ENCODE data around the gene KANTR. TPM values are rescaled to one million over a fixed set of nuclear protein-coding genes. Genes with fewer than 3 reads are reported as not detected.
"Not testable (repeated sequence)": the region's sequence is repeated elsewhere in the genome, so short reads cannot be mapped to it uniquely, and the experiment has no call there.

Gene KANTR
- total RNA-seq, 2 experiments from 2014 or later: 11.5 to 11.6 TPM

GRCh38 chrX:53159184-53159583, 65.2 kb downstream of the KANTR start:
- Mint-ChIP-seq H3K4me1 (ENCODE audit: low read depth) (no peaks in the 10 kb centered on the region), H3K4me3 (no peak overlapping the region), H3K27ac (no peak overlapping the region), H3K36me3 (ENCODE audit: low read depth) (no peaks in the 10 kb centered on the region), H3K27me3 (ENCODE audit: low read depth) (no peaks in the 10 kb centered on the region), H3K9me3 (ENCODE audit: insufficient read depth) (no peaks in the 10 kb centered on the region)
- no peak for ATAC-seq
- no peak for DNase-seq
- ChIA-PET CTCF (no interaction called here), POLR2A (interaction anchor here (0.6 kb wide), 1 partner anchor 116 kb away, joined by 4 read pairs; no protein-coding TSS in a partner anchor)

- no peaks in the 10 kb centered on the region for H3K27me3 Mint-ChIP-seq (ENCODE audit: low read depth)
- ATAC-seq (no peak), DNase-seq (no peak)
- CTCF ChIA-PET: interaction anchor here (0.8 kb wide), 1 partner anchor 30 kb away, joined by 3 read pairs; no protein-coding TSS in a partner anchor
- H3K27ac Mint-ChIP-seq: no peak overlapping the region
- POLR2A ChIA-PET: no interaction called here
- no peaks in the 10 kb centered on the region for H3K4me1 Mint-ChIP-seq (ENCODE audit: low read depth)
- no peaks in the 10 kb centered on the region for H3K36me3 Mint-ChIP-seq (ENCODE audit: low read depth)
- H3K4me3 Mint-ChIP-seq: no peak overlapping the region
- no peaks in the 10 kb centered on the region for H3K9me3 Mint-ChIP-seq (ENCODE audit: insufficient read depth)
Observed at GRCh38 chrX:53160297-53160983, 66.5 kb downstream of the KANTR start.

GRCh38 chrX:53163436-53163835, 69.5 kb downstream of the KANTR start:
- DNase-seq: no peak
- H3K9me3 Mint-ChIP-seq (ENCODE audit: insufficient read depth): no peaks in the 10 kb centered on the region
- no peak overlapping the region for H3K4me3 Mint-ChIP-seq
- ChIA-PET POLR2A (no interaction called here), CTCF (no interaction called here)
- no peaks in the 10 kb centered on the region for H3K27me3 Mint-ChIP-seq (ENCODE audit: low read depth)
- no peak for ATAC-seq
- H3K4me1 Mint-ChIP-seq (ENCODE audit: low read depth): no peaks in the 10 kb centered on the region
- no peaks in the 10 kb centered on the region for H3K36me3 Mint-ChIP-seq (ENCODE audit: low read depth)
- H3K27ac Mint-ChIP-seq: no peak overlapping the region

- CTCF ChIA-PET; ATAC-seq; H3K9me3 Mint-ChIP-seq (ENCODE audit: insufficient read depth); DNase-seq; H3K4me1 Mint-ChIP-seq (ENCODE audit: low read depth); H3K27ac Mint-ChIP-seq; H3K27me3 Mint-ChIP-seq (ENCODE audit: low read depth); H3K4me3 Mint-ChIP-seq; H3K36me3 Mint-ChIP-seq (ENCODE audit: low read depth); POLR2A ChIA-PET: not testable (repeated sequence)
Observed at GRCh38 chrX:53164566-53164965, 70.6 kb downstream of the KANTR start.

DNA sequence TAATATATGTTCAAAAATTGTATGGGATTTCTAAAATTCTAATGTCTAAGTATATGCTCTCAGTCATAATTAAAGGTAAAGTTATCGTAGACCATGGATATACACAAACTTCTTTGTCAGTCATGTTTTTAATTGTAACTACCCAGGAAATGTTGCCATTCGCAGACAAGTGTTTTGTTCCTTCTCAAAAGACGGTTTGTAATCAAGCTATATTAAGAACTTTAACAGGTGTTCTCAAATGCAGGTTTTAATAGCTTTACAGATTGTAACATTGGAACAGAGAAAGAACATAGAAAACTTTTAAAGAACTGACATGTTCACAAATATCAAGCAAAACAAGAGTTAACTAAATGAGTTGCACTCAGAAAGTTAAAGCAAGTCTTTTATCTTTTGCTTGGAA, 72.2 kb downstream of the KANTR start:
- no peak overlapping the region for H3K27ac Mint-ChIP-seq
- DNase-seq (no peak), ATAC-seq (no peak)
- no peak overlapping the region for H3K4me3 Mint-ChIP-seq
- POLR2A ChIA-PET: no interaction called here
- H3K9me3 Mint-ChIP-seq (ENCODE audit: insufficient read depth): no peaks in the 10 kb centered on the region
- CTCF ChIA-PET: no interaction called here
- H3K36me3 Mint-ChIP-seq (ENCODE audit: low read depth): no peaks in the 10 kb centered on the region
- no peaks in the 10 kb centered on the region for H3K4me1 Mint-ChIP-seq (ENCODE audit: low read depth)
- no peaks in the 10 kb centered on the region for H3K27me3 Mint-ChIP-seq (ENCODE audit: low read depth)

DNA sequence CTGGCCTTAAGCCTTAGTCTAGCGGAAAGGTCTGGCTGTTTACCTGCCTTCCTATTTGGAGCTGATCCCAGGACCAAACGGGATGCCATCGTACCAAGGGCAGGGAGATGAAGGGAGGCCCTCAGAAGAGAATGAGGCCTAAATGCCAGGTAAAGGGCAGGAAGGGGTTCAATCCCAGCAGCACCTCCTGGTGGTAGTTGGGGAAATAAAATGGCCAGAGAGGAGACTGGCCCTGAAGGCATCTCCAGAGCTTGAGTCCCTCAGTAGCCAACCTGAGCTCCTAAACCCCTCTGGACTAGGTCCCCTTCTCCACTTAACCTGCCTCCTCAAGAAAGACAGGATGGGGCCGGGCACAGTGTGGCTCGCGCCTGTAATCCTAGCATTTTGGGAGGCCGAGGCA, 77.4 kb downstream of the KANTR start:
- ChIA-PET POLR2A (no interaction called here), CTCF (no interaction called here)
- H3K27ac Mint-ChIP-seq: no peak overlapping the region
- no peak for ATAC-seq
- no peaks in the 10 kb centered on the region for H3K27me3 Mint-ChIP-seq (ENCODE audit: low read depth)
- no peaks in the 10 kb centered on the region for H3K9me3 Mint-ChIP-seq (ENCODE audit: insufficient read depth)
- no peaks in the 10 kb centered on the region for H3K4me1 Mint-ChIP-seq (ENCODE audit: low read depth)
- no peak for DNase-seq
- H3K36me3 Mint-ChIP-seq (ENCODE audit: low read depth): no peaks in the 10 kb centered on the region
- H3K4me3 Mint-ChIP-seq: no peak overlapping the region

Other genes starting within 250 kb of the KANTR start
- not detected for gene XAGE3, start 226.1 kb upstream of the KANTR start, total RNA-seq
- gene FAM156B, start 196.8 kb upstream of the KANTR start, total RNA-seq: 10 to 100 TPM; 15.4 to 16.3 TPM
- gene FAM156A, start 135.6 kb upstream of the KANTR start, total RNA-seq: 10 to 100 TPM; 19.3 to 19.7 TPM
- gene GPR173, start 45.4 kb upstream of the KANTR start, total RNA-seq: not detected
- gene TSPYL2, start 11.8 kb upstream of the KANTR start, total RNA-seq: 10 to 100 TPM; 18.1 to 20.0 TPM
- gene KDM5C, start 131.1 kb downstream of the KANTR start, total RNA-seq: 10 to 100 TPM; 81.8 to 84.4 TPM
- gene IQSEC2, start 187.4 kb downstream of the KANTR start, total RNA-seq: not detected

Data from activated CD8-positive, alpha-beta T cell treated with anti-CD3 and anti-CD28 coated beads, Interleukin-2, amount 10 ng/mL, durations not matched to agents 7 days and 5 days (primary cell).